ENCODE measurements around the gene GPR37L1.
"Not testable (repeated sequence)": the region's sequence is repeated elsewhere in the genome, so short reads cannot be mapped to it uniquely, and the experiment has no call there.

Gene GPR37L1

DNA sequence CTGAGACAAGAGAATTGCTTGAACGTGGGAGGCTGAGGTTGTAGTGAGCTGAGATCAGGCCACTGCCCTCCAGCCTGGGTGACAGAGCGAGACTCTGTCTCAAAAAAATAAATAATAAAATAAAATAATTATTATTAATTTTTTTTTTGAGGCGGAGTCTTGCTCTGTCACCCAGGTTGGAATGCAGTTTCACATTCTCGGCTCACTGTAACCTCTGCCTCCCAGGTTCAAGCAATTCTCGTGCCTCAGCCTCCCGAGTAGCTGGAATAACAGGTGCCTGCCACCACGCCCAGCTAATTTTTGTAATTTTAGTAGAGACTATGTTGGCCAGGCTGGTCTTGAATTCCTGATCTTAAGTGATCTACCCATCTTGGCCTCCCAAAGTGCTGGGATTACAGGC, 11.1 kb upstream of the GPR37L1 start:
- H2AFZ ChIP-seq (ENCODE audit: low read length, unreplicated experiment); H3K79me2 ChIP-seq (ENCODE audit: control insufficient read depth, insufficient read depth, low read length, unreplicated experiment); H3K27ac ChIP-seq (ENCODE audit: low read depth, low read length); H3K27me3 ChIP-seq (ENCODE audit: insufficient read depth, low read length); H3K36me3 ChIP-seq (ENCODE audit: insufficient read depth, low read length); H3K4me3 ChIP-seq (ENCODE audit: low read depth, low read length); H3K4me1 ChIP-seq (ENCODE audit: control insufficient read depth, insufficient read depth, low read length, unreplicated experiment): not testable (repeated sequence)

DNA sequence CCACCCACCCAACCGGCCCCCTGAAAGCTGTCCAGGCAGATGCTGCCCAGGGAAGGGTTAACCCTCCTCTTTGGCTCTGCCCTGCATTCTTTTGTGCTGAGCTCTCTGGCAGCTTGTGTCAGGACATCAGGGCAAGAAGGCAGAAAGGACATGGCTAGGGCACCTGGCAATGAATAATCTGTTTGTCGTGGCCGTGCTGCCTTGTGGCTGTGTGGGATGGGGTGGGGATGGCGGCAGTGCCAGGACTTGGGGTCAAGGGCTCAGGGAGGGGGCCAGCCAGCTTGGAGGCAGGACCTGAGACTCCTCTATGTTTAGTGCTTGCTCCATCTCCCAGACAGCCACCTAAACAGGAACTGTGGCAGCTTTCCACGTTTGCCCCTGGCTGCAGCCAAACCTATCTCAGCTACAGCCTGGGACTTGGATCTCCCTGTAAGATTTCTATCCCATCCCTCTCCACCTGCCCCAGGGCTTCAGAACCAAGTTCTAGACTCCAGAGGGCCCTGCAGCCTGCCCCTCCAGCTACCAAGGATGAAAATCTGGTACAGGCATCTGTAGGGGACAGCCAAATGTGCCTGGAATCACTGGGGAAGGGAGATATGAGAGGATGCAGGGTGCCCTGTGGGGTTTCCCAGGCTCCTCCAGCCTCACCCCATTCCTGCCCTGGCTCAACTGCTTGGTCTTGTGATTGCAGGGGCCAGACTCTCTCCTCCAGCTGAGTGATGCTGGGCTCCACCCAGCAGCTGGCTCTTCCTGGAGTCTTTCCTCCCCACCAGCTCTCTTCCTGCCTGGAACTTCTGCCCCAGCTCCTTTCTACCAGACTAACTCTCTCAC, 9.6 kb upstream of the GPR37L1 start:
- Histone ChIP-seq H3K4me1 (ENCODE audit: control insufficient read depth, insufficient read depth, low read length, unreplicated experiment) (peaks cover 7% of the 10 kb centered on the region), H3K27ac (ENCODE audit: low read depth, low read length) (no peak overlapping the region), H3K27me3 (ENCODE audit: insufficient read depth, low read length) (no peaks in the 10 kb centered on the region), H3K36me3 (ENCODE audit: insufficient read depth, low read length) (no peaks in the 10 kb centered on the region), H2AFZ (ENCODE audit: low read length, unreplicated experiment) (no peak overlapping the region), H3K79me2 (ENCODE audit: control insufficient read depth, insufficient read depth, low read length, unreplicated experiment) (no peaks in the 10 kb centered on the region), H3K4me3 (ENCODE audit: low read depth, low read length) (no peak overlapping the region)

DNA sequence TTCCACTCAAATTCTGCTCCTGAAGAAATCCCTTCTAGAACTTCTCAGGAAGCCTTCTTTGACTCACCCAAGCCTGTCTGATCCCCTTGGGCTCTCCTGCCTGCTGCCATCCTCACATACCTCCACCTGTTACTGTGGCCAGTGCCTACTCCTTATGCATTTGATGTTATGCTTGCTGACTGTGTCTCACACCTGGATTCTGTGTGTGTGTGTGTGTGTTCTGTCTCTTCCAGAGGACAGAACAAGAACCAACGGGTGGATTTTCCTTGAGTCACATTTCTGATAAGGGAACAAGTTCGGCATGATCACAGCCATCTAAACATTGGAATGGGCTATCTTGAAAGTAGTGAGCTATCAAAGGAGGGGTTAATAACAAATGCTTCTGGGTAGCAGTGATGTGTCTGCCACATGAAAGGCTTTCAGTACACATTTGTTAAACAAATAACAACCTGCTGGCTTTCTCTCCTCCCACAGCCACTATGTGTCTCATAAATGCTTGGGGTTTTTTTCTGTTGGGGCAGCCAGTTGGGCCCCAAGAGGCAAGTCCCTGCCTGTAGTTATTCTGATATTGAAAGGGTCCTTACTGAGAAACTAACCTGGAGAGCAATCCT, 8.9 kb upstream of the GPR37L1 start:
- H3K4me3 ChIP-seq (ENCODE audit: low read depth, low read length) = no peak overlapping the region
- H3K27ac ChIP-seq (ENCODE audit: low read depth, low read length) = no peak overlapping the region
- H3K36me3 ChIP-seq (ENCODE audit: insufficient read depth, low read length) = no peaks in the 10 kb centered on the region
- H3K27me3 ChIP-seq (ENCODE audit: insufficient read depth, low read length) = no peaks in the 10 kb centered on the region
- no peak overlapping the region for H2AFZ ChIP-seq (ENCODE audit: low read length, unreplicated experiment)
- peaks cover 9% of the 10 kb centered on the region for H3K4me1 ChIP-seq (ENCODE audit: control insufficient read depth, insufficient read depth, low read length, unreplicated experiment)
- no peaks in the 10 kb centered on the region for H3K79me2 ChIP-seq (ENCODE audit: control insufficient read depth, insufficient read depth, low read length, unreplicated experiment)

DNA sequence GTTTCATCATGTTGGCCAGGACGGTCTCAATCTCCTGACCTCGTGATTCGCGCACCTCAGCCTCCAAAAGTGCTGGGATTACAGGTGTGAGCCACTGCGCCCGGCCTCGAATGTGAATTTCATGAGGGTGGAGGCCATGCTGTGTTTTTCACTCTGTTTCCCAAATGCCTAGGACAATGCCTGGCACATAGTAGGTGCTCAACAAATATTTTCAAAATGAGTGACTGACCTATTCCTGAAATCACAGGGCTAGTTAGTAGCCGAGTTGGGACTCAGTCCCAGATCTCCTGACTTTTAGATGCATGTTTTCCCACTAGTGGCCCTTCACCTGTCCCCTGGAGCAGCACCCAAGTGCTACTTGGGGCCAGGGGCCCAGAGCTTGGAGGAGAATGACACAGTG, 6.4 kb upstream of the GPR37L1 start:
- Histone ChIP-seq H3K79me2 (ENCODE audit: control insufficient read depth, insufficient read depth, low read length, unreplicated experiment) (no peaks in the 10 kb centered on the region), H3K4me3 (ENCODE audit: low read depth, low read length) (no peak overlapping the region), H2AFZ (ENCODE audit: low read length, unreplicated experiment) (no peak overlapping the region), H3K27me3 (ENCODE audit: insufficient read depth, low read length) (no peaks in the 10 kb centered on the region), H3K27ac (ENCODE audit: low read depth, low read length) (no peak overlapping the region), H3K36me3 (ENCODE audit: insufficient read depth, low read length) (no peaks in the 10 kb centered on the region), H3K4me1 (ENCODE audit: control insufficient read depth, insufficient read depth, low read length, unreplicated experiment) (peaks cover 10% of the 10 kb centered on the region)

DNA sequence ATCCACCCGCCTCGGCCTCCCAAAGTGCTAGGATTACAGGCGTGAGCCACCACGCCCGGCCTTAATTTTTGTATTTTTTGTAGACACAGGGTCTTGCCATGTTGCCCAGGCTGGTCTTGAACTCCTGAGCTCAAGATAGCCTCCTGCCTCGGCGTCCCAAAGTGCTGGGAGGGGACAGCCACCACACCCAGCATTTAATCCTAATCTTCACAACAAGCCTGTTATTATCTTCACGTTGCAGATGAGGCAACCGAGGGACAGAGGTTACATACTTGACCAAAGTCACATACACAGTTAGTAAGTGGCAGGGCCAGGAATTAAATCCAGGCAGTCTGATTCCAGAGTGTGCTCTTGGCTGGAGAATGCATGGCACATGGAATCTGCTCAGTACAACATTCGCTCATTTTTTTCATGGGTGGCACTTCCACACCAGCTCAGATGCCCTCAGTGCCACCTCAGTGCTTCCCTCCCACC, 4.8 kb upstream of the GPR37L1 start:
- no peaks in the 10 kb centered on the region for H3K36me3 ChIP-seq (ENCODE audit: insufficient read depth, low read length)
- no peak overlapping the region for H2AFZ ChIP-seq (ENCODE audit: low read length, unreplicated experiment)
- no peaks in the 10 kb centered on the region for H3K79me2 ChIP-seq (ENCODE audit: control insufficient read depth, insufficient read depth, low read length, unreplicated experiment)
- H3K4me1 ChIP-seq (ENCODE audit: control insufficient read depth, insufficient read depth, low read length, unreplicated experiment) = peaks cover 8% of the 10 kb centered on the region
- H3K27me3 ChIP-seq (ENCODE audit: insufficient read depth, low read length) = no peaks in the 10 kb centered on the region
- no peak overlapping the region for H3K27ac ChIP-seq (ENCODE audit: low read depth, low read length)
- no peak overlapping the region for H3K4me3 ChIP-seq (ENCODE audit: low read depth, low read length)

DNA sequence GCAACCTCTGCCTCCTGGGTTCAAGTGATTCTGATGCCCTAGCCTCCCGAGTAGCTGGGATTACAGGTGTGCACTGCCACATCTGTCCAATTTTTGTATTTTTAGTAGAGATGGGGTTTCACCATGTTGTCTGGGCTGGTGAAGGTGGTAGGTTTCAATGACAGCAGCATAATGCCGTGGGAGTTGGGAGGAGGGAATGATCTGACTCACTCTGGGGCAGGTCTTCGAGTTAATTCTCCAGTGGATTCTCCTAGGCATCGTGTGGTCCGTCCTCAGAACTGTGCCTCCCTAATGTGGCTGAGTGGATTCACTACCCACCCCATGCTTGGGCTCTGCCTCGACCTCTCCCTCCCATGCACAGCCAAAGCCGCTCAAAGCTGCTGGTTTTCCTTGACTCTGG, 1.7 kb upstream of the GPR37L1 start:
- Histone ChIP-seq H3K27me3 (ENCODE audit: insufficient read depth, low read length) (peaks cover 8% of the 10 kb centered on the region), H3K27ac (ENCODE audit: low read depth, low read length) (no peak overlapping the region), H3K4me3 (ENCODE audit: low read depth, low read length) (no peak overlapping the region), H3K36me3 (ENCODE audit: insufficient read depth, low read length) (no peaks in the 10 kb centered on the region), H3K79me2 (ENCODE audit: control insufficient read depth, insufficient read depth, low read length, unreplicated experiment) (no peaks in the 10 kb centered on the region), H3K4me1 (ENCODE audit: control insufficient read depth, insufficient read depth, low read length, unreplicated experiment) (peaks cover 3% of the 10 kb centered on the region), H2AFZ (ENCODE audit: low read length, unreplicated experiment) (no peak overlapping the region)

DNA sequence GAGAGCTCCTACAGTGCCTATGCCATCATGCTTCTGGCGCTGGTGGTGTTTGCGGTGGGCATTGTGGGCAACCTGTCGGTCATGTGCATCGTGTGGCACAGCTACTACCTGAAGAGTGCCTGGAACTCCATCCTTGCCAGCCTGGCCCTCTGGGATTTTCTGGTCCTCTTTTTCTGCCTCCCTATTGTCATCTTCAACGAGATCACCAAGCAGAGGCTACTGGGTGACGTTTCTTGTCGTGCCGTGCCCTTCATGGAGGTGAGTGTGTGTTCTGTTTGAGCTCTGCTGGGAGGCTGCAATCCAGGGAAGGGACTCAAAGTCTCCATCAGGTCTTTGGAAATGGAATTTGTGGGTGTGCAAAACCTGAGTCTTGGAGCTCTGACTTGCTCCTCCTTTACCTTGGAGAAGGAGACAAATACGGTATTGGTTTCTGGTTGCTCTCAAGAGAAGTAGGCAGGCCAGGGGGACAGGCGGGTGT, 658 bp downstream of the GPR37L1 start:
- Histone ChIP-seq H3K79me2 (ENCODE audit: control insufficient read depth, insufficient read depth, low read length, unreplicated experiment) (no peaks in the 10 kb centered on the region), H3K27ac (ENCODE audit: low read depth, low read length) (no peak overlapping the region), H3K4me1 (ENCODE audit: control insufficient read depth, insufficient read depth, low read length, unreplicated experiment) (peaks cover 3% of the 10 kb centered on the region), H3K27me3 (ENCODE audit: insufficient read depth, low read length) (peaks cover 8% of the 10 kb centered on the region), H2AFZ (ENCODE audit: low read length, unreplicated experiment) (no peak overlapping the region), H3K36me3 (ENCODE audit: insufficient read depth, low read length) (no peaks in the 10 kb centered on the region), H3K4me3 (ENCODE audit: low read depth, low read length) (no peak overlapping the region)

DNA sequence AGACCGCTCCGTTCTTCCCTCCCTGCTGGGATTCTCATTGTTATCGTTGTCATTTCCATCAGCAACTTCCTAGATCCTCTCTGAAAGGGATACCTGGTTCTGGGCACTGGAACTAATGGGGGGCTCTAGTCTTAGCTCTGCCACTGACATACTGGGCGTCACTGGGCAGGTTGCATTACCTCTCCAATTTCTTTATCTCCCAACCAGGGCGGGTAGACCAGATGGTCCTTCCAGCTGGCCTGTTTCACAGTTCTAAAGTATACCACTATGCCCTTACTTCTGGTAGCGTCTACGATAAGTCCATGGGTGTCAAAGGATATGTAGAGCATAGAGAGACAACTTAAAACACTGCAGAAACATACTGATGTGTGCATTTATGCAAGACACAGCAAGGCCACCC, 1.4 kb downstream of the GPR37L1 start:
- Histone ChIP-seq H3K4me3 (ENCODE audit: low read depth, low read length) (no peak overlapping the region), H3K4me1 (ENCODE audit: control insufficient read depth, insufficient read depth, low read length, unreplicated experiment) (no peaks in the 10 kb centered on the region), H3K36me3 (ENCODE audit: insufficient read depth, low read length) (no peaks in the 10 kb centered on the region), H3K27me3 (ENCODE audit: insufficient read depth, low read length) (peaks cover 8% of the 10 kb centered on the region), H3K79me2 (ENCODE audit: control insufficient read depth, insufficient read depth, low read length, unreplicated experiment) (no peaks in the 10 kb centered on the region), H2AFZ (ENCODE audit: low read length, unreplicated experiment) (no peak overlapping the region), H3K27ac (ENCODE audit: low read depth, low read length) (no peak overlapping the region)

DNA sequence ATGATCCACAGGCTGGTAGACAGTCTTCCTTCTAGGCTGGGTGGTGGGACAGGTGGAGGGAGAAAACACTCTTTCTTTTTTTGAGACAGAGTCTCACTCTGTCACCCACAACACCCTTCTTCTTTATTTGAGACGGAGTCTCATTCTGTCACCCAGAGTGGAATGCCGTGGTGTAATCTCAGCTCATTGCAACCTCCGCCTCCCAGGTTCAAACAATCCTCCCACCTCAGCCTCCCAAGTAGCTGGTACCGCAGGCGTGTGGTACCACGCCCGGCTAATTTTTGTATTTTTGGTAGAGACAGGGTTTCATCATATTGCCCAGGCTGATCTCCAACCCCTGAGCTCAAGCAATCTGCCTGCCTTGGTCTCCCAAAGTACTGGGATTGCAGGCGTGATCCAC, 2.9 kb downstream of the GPR37L1 start:
- H3K27ac ChIP-seq (ENCODE audit: low read depth, low read length) = no peak overlapping the region
- H3K27me3 ChIP-seq (ENCODE audit: insufficient read depth, low read length) = peaks cover 8% of the 10 kb centered on the region
- no peak overlapping the region for H2AFZ ChIP-seq (ENCODE audit: low read length, unreplicated experiment)
- no peak overlapping the region for H3K4me3 ChIP-seq (ENCODE audit: low read depth, low read length)
- no peaks in the 10 kb centered on the region for H3K79me2 ChIP-seq (ENCODE audit: control insufficient read depth, insufficient read depth, low read length, unreplicated experiment)
- H3K36me3 ChIP-seq (ENCODE audit: insufficient read depth, low read length) = no peaks in the 10 kb centered on the region
- H3K4me1 ChIP-seq (ENCODE audit: control insufficient read depth, insufficient read depth, low read length, unreplicated experiment) = no peaks in the 10 kb centered on the region

DNA sequence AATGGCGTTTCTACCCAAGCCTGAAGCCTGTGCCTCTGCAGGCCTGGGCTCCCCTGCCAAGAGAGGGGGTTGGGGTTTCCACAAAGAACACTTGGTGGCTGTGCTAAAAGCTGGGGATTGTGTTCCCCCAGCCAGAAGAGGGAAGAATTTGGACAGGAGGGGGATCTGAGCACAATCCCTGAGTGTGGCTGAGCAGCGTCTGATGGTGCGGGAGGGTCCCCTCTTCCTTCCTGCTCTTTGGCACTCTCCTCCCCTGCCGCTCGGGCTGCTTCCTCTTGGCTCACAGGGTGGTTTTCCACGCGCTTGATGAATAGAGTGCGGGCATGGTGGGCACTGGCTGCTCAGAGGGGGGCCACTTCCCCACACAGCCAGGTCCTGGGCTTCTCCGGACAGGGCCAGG, 3.7 kb downstream of the GPR37L1 start:
- no peak overlapping the region for H2AFZ ChIP-seq (ENCODE audit: low read length, unreplicated experiment)
- no peak overlapping the region for H3K4me3 ChIP-seq (ENCODE audit: low read depth, low read length)
- no peaks in the 10 kb centered on the region for H3K79me2 ChIP-seq (ENCODE audit: control insufficient read depth, insufficient read depth, low read length, unreplicated experiment)
- no peaks in the 10 kb centered on the region for H3K4me1 ChIP-seq (ENCODE audit: control insufficient read depth, insufficient read depth, low read length, unreplicated experiment)
- H3K27me3 ChIP-seq (ENCODE audit: insufficient read depth, low read length) = peaks cover 8% of the 10 kb centered on the region
- no peaks in the 10 kb centered on the region for H3K36me3 ChIP-seq (ENCODE audit: insufficient read depth, low read length)
- no peak overlapping the region for H3K27ac ChIP-seq (ENCODE audit: low read depth, low read length)

DNA sequence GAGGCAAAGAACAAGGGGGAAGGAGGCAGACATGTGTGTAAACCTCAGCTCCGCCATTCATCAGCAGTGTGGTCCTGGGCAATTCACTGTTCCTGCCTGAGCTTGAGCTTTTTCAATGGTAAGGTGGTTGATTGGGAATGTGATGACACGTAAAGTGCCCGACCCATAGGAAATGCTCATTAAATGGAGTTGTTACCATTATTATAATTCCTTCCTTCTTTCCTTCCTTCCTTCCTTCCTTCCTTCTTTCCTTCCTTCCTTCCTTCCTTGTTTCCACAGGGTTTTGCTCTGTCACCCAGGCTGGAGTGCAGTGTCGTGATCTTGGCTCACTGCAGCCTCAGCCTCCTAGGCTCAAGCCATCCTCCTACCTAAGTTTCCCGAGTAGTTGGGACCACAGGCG, 4.3 kb downstream of the GPR37L1 start:
- H3K4me1 ChIP-seq (ENCODE audit: control insufficient read depth, insufficient read depth, low read length, unreplicated experiment) = no peaks in the 10 kb centered on the region
- H2AFZ ChIP-seq (ENCODE audit: low read length, unreplicated experiment) = no peak overlapping the region
- no peak overlapping the region for H3K4me3 ChIP-seq (ENCODE audit: low read depth, low read length)
- peaks cover 8% of the 10 kb centered on the region for H3K27me3 ChIP-seq (ENCODE audit: insufficient read depth, low read length)
- H3K36me3 ChIP-seq (ENCODE audit: insufficient read depth, low read length) = no peaks in the 10 kb centered on the region
- no peak overlapping the region for H3K27ac ChIP-seq (ENCODE audit: low read depth, low read length)
- H3K79me2 ChIP-seq (ENCODE audit: control insufficient read depth, insufficient read depth, low read length, unreplicated experiment) = no peaks in the 10 kb centered on the region

Measured in ACC112 (cell line).